C4-2B (cell line): ENCODE results near the gene SNCA.

ENCODE experiments used
- H3K27ac ChIP-seq: fragments of 450-650 bp; 2 replicates; pipeline ENCODE4 v1.5.1; 2017
- ZFX ChIP-seq: fragments of 450-650 bp; IDR thresholded peaks from 2 replicates; pipeline ENCODE4 v1.6.1; 2017
- TF ChIP-seq, protein P1 (sequence below): fragments of 450-650 bp; conservative IDR thresholded peaks from 2 replicates; pipeline ENCODE4 v1.5.1; 2017; ENCODE audit warnings: mild to moderate bottlenecking

The SNCA gene

GRCh38 chr4:89814362-89814761 is 22.6 kb downstream of the SNCA start:
- no peak overlapping the region for H3K27ac ChIP-seq
- TF ChIP-seq ZFX, result no peak
- TF ChIP-seq, protein P1, sequence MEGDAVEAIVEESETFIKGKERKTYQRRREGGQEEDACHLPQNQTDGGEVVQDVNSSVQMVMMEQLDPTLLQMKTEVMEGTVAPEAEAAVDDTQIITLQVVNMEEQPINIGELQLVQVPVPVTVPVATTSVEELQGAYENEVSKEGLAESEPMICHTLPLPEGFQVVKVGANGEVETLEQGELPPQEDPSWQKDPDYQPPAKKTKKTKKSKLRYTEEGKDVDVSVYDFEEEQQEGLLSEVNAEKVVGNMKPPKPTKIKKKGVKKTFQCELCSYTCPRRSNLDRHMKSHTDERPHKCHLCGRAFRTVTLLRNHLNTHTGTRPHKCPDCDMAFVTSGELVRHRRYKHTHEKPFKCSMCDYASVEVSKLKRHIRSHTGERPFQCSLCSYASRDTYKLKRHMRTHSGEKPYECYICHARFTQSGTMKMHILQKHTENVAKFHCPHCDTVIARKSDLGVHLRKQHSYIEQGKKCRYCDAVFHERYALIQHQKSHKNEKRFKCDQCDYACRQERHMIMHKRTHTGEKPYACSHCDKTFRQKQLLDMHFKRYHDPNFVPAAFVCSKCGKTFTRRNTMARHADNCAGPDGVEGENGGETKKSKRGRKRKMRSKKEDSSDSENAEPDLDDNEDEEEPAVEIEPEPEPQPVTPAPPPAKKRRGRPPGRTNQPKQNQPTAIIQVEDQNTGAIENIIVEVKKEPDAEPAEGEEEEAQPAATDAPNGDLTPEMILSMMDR, result no peak

DNA sequence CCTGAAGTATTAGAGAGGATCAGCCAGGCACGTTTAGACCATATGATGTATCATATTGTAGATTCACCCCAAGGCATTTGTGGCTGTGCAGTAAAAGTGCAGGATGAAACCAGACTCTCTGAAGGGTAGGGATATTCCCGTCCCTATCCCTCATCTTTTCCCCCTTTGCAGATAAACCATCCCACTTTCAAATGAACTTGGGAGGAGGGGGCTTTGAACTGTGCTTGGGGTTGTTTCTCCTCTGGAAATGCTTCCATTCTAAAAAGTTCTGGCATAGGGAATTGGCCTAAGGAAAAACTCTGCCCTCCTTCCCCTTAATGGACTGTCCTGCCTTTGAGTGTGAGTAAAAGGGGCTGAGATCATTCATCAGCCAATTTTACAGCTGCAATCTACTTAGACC is 23.8 kb downstream of the SNCA start:
- TF ChIP-seq, protein P1, result no peak
- TF ChIP-seq ZFX, result no peak
- H3K27ac ChIP-seq, result no peak overlapping the region

DNA sequence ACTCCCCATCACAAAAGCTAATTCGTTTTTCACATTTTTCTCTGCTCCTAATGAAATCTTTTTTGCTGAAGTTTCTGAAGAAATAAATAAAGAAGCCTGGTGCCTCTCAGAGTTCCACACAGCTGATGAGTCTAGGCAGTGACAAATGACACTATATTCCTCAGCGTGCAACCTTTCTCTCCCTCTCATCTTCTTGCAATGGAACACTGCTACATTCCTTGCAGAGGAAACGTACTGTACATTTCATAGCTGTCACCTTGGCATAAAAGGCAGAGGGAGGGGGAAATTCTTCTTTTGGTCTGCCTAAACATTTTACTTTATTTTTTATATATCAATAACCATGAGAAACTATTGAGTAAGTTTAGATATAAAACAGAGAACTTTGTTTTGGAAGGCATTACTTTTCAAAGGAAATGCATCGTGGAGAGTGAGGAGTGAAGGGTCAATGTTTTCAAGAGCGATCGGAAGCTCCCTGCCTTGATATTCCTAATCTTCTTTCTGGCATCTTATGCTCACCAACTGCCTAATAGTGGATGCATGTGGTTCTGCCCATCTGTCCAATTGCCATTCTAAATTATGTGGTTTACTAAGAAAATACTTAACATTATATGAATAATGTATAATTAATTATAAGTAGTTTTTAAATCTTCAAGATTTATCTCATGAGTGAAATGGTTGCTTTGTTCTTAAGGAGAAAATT is 29.4 kb downstream of the SNCA start:
- TF ChIP-seq, protein P1, result no peak
- TF ChIP-seq ZFX, result no peak
- no peak overlapping the region for H3K27ac ChIP-seq

GRCh38 chr4:89805297-89805696 is 31.7 kb downstream of the SNCA start:
- no peak overlapping the region for H3K27ac ChIP-seq
- TF ChIP-seq ZFX, result no peak
- TF ChIP-seq, protein P1, result no peak

- TF ChIP-seq, protein P1, result peak; percentile 29
- TF ChIP-seq ZFX, result no peak
- H3K27ac ChIP-seq, result no peak overlapping the region
These were observed 33.0 kb downstream of the SNCA start for GRCh38 chr4:89803915-89804314.

- TF ChIP-seq ZFX, result no peak
- TF ChIP-seq, protein P1, result no peak
- no peak overlapping the region for H3K27ac ChIP-seq
These were observed 33.9 kb downstream of the SNCA start for GRCh38 chr4:89803036-89803435.

- H3K27ac ChIP-seq, result no peak overlapping the region
- TF ChIP-seq, protein P1, result no peak
- no peak for TF ChIP-seq ZFX
These were observed 36.3 kb downstream of the SNCA start for GRCh38 chr4:89800527-89801103.
